C1 segment of cervical spinal cord (tissue), 14 donors: ENCODE results near the gene TALDO1.
A peak's percentile ranks its signal among the peaks of the same experiment; 100 is the strongest.

ENCODE experiments used
- DNase-seq, 14 donors: peaks; one replicate each; lab custom pipeline; 2025; lab: John Stamatoyannopoulos, UW

TALDO1 gene

DNA sequence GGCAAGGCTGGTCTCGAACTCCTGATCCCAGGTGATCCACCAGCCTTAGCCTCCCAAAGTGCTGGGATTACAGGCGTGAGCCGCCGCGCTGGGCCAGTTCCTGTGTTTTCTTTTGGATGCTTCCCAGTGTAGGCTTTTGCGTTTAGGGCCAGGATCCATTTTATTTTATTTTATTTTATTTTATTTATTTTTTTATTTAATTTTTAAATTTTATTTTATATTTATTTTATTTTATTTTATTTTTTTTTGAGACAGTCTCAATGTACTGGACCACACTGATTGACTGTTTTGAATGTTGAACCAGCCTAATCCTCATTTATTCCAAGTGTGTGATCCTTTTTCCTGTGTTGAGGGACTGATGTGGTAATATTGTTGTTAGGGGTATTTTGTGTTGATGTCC, 32.8 kb upstream of the TALDO1 start:
- no peak for DNase-seq

DNA sequence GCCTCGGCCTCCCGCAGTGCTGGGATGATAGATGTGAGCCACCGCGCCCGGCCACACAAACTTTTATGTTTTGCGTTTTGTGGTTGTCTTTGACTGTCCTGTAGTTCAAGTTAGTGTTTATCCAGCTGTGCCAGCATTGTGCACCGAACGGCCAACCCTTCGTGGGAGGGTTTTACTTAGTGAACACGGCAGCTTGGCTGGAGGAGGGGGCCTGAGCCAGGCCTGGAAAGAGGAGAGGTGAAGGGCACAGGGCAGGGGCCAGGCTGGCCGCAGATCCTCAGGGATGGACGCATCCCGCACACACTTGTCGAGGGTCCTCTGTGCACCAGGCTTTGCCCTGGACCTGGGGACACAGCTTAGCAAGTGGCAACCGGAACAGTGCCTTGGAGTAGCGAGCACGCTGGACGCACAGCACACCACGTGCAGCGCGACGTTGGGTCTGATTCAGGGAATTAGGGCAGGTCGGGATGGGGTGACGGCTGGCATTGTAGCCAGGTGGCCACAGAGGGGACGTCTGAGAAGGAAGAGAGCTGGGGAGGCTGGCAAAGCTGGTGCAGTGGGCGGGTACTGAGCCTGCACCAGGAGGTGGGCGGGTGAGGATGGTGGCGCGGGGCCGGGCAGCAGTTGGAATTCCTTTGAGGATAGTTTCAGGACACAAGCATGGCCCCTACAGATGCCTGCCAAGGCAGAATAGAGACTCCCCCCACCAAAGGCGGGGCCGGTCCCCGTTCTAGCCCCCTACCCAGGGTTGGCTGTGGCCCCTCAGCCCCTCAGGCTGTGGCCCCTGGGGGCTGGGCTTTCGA, 27.8 kb upstream of the TALDO1 start:
- DNase-seq, result no peak

DNA sequence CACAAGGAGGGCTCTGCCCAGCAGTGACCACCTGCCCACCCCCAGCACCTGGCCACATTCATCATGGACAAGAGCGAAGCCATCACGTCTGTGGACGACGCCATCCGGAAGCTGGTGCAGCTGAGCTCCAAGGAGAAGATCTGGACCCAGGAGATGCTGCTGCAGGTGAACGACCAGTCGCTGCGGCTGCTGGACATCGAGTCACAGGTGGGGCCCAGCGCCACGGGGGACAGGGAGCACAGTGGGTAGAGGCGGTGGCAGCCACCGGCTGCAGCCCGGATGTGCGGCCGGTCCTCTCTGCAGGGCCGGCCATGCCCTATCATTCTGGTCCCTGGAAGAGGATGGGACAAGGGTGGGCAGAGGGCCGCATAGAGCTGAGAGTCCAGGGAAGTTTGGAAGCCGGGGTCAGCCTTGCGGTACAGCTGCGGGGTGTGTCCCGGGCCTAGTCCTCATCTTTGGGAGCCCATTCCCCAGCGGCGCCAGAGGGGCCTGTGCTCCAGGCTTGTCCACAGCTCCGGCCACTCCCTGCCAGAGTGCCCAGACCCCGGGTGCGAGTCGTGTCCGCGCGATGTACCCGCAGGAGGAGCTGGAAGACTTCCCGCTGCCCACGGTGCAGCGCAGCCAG, 27.1 kb upstream of the TALDO1 start:
- no peak for DNase-seq

DNA sequence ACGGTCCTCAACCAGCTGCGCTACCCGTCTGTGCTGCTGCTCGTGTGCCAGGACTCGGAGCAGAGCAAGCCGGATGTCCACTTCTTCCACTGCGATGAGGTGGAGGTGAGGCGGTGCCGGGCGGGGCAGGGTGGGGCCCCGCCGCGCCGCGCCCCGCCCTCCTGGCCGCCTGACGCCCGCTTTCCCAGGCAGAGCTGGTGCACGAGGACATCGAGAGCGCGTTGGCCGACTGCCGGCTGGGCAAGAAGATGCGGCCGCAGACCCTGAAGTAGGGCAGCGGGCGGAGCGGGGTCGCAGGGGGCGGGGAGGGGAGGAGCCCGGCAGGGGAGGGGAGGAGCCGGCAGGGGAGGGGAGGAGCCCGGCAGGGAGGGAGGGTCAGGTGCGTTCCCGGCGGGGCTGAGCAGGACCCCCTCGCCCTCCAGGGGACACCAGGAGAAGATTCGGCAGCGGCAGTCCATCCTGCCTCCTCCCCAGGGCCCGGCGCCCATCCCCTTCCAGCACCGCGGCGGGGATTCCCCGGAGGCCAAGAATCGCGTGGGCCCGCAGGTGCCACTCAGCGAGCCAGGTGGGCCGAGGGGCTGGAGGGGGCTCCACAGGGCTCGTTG, 26.5 kb upstream of the TALDO1 start:
- peak in 2 of 14 donors; percentile 30 to 41 for DNase-seq

DNA sequence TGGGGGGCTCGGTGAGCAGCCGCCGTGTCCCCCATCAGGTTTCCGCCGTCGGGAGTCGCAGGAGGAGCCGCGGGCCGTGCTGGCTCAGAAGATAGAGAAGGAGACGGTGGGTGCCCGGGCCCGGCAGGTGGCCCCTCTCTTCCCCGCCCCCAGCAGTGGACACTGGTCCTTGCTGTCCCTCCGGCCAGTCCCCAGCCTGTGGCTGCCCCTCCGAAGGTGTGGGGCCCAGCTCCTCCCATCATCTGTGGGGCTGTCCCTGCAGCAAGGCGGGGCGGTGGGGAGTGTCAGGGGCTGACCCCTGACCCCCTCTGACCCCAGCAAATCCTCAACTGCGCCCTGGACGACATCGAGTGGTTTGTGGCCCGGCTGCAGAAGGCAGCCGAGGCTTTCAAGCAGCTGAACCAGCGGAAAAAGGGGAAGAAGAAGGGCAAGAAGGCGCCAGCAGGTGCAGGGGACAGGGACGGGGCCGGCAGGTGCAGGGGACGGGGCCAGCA, 26.0 kb upstream of the TALDO1 start:
- no peak for DNase-seq

DNA sequence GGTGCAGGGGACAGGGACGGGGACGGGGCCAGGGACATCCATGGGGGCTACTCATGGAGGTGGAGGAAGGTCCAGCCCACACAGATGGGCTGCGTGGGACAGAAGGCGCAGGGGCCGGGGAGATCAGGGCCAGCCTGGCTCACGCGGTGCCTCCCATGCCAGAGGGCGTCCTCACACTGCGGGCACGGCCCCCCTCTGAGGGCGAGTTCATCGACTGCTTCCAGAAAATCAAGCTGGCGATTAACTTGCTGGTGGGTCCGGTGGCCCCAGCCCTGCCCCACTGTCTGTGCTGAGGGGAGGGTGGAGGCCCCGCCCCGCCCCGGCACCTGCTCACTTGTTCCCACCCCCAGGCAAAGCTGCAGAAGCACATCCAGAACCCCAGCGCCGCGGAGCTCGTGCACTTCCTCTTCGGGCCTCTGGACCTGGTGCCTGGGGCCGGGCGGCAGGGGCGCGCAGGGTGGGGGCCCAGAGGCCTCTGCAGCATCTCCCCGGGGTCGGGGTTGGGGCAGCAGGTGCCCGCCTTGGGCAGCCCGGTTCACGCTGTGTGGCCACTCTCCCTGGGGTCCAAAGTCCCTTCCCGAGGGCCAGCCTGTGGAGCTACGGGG, 25.4 kb upstream of the TALDO1 start:
- DNase-seq, result no peak

DNA sequence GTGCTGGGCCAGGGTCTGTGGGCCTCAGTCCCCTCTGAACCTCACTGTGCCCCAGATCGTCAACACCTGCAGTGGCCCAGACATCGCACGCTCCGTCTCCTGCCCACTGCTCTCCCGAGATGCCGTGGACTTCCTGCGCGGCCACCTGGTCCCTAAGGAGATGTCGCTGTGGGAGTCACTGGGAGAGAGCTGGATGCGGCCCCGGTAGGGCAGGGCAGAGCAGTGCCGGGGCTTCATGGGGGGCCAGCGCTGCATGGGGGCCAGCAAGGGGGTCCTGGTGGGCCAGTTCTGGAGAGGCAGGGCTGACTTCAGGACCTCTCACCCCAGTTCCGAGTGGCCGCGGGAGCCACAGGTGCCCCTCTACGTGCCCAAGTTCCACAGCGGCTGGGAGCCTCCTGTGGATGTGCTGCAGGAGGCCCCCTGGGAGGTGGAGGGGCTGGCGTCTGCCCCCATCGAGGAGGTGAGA, 24.9 kb upstream of the TALDO1 start:
- no peak for DNase-seq

DNA sequence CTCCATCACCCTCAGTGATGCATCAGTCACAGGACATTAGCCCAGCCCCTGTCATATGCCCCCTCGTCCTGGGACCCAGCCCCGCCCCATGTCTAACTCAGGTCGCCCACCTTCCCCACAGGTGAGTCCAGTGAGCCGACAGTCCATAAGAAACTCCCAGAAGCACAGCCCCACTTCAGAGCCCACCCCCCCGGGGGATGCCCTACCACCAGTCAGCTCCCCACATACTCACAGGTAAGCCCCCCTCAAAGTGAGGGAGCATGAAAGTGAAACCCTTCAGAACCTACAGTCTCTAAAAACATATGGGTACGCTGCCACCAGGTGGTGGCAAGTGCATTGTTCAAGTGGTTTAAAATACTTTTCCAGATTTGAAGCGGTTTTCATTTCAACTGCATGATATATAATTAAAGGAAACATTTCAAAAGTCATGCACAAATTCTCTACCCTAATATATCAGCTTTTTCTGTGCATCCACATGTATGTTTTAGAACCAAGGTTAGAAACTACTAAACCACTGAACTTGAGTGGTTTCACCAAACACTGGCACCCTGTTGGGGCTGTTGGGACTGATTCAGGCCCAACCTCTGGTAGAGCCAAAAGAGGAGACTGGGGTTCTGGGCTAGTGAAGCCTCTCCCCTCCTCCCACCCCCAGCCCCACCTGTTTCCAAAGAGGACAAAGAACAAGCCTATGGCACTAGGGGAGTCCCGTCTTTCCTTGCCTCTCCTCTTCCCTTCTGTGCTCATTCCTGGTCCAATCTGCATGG, 24.0 kb upstream of the TALDO1 start:
- DNase-seq, result peak in 1 of 14 donors; percentile 20

DNA sequence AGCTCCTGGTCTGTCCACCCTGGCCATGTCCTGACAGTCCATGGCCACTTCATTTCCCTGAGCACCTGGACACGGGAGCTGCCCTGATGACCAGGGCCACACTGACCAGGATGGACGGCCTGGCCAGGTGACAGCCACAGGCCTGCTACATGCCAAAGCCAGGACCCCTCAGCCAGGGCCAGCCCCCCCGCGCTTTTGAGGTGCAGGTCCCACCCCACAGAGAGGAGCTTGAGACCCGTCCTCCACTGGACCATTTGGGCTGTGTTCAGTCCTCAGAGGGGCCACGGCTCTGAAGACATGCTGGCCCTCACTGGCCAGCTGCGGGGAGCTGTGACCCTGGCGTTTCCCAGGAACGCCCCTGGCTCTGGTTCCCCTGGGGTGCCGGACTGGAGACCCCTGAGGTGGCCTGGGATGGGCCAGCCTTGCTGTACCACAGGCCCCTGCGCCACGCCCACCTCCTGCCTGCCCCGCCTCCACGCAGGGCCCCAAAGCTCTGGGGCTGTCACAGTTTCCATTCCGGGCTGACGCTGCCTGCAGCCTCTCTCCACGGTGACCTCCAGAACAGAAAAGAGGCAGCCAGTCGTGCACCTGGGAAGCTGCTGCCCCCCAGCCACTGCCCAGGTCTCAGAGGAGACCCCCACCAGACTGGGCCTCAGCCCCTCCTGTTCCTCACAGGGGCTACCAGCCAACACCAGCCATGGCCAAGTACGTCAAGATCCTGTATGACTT, 23.1 kb upstream of the TALDO1 start:
- no peak for DNase-seq

DNA sequence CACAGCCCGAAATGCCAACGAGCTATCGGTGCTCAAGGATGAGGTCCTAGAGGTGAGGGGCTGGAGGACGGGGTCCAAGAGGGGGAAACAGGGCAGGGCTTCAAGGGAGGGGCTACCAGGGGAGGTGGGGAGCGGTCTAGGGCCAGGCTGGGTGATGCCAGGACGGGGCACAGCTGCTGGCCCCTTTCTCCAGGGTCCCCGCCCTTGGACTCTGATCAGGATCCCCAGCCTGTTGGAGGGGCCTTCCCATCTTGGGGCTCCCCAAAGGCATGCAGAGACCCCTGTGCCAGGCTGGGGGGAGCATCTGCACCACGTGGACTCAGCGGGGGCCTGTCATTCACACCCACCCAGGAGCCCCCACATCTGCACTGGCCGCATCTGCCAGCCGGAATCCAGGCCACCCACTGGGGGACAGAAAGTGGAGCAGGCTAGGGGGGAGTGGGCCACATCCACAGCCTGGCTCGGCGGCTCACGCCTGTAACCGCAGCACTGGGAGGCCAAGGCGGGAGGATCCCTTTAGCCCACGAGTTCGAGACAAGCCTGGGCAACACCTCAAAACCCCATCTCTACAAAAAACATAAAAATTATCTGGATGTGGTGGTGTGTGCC, 22.4 kb upstream of the TALDO1 start:
- no peak for DNase-seq

DNA sequence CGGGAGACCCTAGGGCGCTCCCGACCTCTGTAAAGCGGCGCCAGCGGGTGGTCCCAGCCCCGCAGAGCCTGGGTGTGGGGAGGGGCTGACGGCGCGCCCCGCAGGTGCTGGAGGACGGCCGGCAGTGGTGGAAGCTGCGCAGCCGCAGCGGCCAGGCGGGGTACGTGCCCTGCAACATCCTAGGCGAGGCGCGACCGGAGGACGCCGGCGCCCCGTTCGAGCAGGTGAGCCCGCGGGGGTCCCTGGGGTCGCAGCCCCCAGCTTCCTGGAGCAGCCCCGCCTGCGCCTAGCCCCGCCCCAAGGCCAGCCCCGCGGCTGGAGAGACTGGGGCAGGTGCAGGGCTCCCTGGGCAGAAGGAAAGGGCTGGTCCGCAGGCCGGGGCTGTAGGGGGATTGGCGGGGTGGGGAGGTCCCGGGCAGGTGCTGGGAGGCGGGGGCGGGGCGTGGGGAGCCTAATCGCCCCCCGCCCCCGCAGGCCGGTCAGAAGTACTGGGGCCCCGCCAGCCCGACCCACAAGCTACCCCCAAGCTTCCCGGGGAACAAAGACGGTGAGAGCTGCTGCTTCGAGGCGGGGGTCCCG, 21.6 kb upstream of the TALDO1 start:
- DNase-seq, result no peak

DNA sequence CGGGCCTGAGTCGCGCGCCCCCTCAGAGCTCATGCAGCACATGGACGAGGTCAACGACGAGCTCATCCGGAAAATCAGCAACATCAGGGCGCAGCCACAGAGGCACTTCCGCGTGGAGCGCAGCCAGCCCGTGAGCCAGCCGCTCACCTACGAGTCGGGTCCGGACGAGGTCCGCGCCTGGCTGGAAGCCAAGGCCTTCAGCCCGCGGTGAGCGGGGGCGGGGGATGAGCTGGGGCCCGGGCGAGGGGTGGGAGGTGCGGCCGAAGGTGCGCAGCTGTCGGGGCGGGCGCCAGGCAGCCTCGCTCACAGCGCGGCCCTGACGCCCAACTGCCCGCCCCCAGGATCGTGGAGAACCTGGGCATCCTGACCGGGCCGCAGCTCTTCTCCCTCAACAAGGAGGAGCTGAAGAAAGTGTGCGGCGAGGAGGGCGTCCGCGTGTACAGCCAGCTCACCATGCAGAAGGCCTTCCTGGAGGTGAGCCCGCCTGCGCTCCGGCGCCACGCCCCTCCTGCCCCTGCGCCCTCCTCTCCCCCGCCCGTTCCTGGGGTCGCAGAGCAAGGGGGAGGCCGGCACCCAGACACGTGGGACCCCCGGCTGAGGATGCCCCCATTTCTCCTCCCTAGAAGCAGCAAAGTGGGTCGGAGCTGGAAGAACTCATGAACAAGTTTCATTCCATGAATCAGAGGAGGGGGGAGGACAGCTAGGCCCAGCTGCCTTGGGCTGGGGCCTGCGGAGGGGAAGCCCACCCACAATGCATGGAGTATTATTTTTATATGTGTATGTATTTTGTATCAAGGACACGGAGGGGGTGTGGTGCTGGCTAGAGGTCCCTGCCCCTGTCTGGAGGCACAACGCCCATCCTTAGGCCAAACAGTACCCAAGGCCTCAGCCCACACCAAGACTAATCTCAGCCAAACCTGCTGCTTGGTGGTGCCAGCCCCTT, 20.7 kb upstream of the TALDO1 start:
- DNase-seq, result no peak

DNA sequence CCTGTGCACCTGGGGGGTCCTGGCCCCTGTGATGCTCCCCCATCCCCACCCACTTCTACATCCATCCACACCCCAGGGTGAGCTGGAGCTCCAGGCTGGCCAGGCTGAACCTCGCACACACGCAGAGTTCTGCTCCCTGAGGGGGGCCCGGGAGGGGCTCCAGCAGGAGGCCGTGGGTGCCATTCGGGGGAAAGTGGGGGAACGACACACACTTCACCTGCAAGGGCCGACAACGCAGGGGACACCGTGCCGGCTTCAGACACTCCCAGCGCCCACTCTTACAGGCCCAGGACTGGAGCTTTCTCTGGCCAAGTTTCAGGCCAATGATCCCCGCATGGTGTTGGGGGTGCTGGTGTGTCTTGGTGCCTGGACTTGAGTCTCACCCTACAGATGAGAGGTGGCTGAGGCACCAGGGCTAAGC, 20.0 kb upstream of the TALDO1 start:
- no peak for DNase-seq

DNA sequence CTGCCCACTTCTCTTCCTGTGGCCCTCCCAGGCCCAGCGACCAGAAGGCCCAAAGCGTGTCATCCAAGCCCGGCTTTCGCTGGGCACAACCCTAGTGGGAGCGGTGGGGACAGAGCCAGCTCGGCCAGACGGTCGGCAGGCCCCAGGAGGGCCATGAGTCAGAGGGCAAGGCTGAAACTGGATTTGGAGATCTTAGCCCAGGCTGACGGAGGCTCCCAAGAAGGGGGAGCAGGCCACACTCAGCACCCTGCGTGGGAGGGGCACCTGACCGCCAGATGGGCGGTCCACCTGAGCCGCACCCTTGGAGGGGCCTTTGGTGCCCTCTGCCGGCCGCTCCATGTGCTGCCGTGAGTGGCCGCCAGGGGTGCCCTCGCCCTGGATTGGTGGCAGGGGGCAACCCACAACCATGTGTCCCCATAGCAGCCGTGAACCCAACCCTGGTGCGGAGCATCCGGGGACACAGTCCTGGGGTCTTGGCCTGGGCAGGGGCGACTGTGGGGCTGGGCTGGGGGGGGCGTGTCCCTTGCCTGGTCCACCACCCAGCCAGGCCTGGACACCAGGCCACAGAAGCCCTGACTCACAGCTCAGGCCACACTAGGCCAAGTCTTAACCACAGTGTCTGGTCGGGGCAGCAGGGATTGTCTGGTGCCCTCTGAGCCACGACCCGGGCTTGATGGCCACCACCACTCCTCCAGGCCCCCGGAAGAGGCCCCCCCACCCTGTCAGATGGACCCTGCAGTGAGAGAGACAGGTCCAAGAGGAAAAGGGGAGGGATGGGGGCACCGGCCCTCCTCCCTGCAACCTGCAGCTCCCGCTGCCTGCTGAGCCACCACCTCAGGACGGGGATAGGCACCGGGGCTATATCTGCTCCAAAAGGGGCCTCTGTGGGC, 19.2 kb upstream of the TALDO1 start:
- DNase-seq, result peak in 12 of 14 donors; percentile 38 to 81 (median 68)

DNA sequence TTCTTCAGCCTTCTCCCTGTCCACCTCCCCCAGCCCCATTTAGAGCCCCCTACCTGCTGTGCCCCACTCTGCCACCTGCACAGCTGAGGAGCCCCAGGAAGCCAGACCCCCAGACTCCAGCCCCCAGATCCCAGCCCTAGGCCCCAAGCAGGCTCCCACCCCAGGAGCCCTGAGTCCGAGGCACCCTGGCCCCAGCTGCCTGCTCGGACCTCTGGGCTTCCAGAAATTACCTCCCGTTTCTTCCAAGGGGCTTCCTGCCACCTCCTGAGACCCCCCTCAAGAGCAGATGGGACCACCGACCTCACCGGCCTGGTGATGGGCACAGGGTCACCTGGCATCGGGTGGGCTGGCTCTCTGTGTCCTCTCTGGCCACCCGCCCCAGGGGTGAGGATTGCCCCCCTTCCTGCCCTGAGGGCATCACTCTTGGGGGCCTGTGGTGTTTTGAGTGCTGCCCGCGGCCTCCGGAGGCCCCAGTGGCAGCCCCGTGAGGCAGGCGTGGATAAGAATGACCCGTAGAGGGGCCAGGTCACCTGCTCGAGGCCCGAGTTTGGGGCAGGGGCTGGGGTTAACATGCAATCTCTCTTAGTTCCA, 18.3 kb upstream of the TALDO1 start:
- no peak for DNase-seq

DNA sequence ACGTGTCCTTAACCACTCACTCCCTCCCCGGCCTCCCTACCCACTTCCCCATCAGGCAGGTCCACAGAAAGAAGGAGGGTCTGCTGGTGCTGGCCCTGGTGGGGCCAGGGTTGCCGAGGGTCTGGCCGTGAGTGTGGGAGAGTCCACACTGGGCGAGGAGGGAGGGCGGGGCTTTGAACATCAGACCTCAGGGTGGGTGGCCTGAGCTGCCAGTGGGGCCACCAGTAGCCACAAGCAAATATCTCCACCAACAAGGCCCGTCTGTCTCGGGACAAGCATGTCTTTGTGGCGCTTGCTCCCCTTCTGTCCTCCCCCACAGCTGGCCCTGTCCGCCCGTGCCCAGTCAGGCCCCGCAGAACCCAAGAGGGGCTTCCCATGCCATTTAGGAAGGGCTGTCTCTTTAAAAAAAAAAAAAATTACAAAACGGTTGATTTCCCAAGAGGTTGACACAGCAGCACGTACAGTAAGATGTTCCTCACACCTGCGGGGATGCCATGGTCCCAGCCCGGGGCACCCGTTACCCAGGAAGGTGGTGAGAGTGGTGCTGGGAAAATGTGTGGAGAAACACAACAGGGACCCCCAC, 17.7 kb upstream of the TALDO1 start:
- peak in 11 of 14 donors; percentile 46 to 80 (median 69) for DNase-seq

DNA sequence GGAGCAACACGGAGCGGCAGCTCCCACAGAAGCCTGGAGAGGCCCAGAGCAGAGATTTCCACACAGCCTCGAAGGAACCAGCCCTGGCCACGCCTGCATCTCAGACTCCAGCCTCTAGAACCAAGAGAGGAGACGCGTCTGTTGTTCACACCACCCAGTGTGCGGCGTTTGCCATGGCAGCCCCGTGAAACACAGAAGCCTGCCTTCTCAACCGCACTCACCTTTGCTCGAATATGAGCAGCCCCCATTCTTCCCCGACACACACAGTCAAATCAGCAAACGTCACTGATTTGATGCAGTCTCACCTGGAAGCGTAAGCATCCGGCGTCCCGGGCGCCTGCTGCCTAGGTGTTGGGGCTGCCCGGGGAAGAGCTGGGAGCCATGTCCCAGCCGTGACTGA, 14.2 kb upstream of the TALDO1 start:
- no peak for DNase-seq
